Endothelial cell of umbilical vein (primary cell): Measurements from ENCODE around the gene SPAG17.

Experiments
- EZH2 ChIP-seq: IDR thresholded peaks from 2 replicates; pipeline ENCODE4 v1.6.1; 2012; ENCODE audit warnings: borderline replicate concordance, low read depth, mild to moderate bottlenecking, moderate library complexity, low read length, inconsistent platforms; ENCODE audit not compliant: severe bottlenecking
- FOS ChIP-seq: IDR thresholded peaks from 2 replicates; pipeline ENCODE4 v1.6.1; 2011; ENCODE audit warnings: mild to moderate bottlenecking, low read length, moderate library complexity, borderline replicate concordance; ENCODE audit not compliant: insufficient read depth
- GATA2 ChIP-seq: IDR thresholded peaks from 2 replicates; pipeline ENCODE4 v1.7.0; 2011; ENCODE audit warnings: low read depth, mild to moderate bottlenecking, moderate library complexity, mixed read lengths, low read length; ENCODE audit not compliant: insufficient read length, insufficient read depth
- JUN ChIP-seq: IDR thresholded peaks from 2 replicates; pipeline ENCODE4 v1.6.1; 2011; ENCODE audit warnings: borderline replicate concordance, low read depth; ENCODE audit not compliant: insufficient read length, insufficient read depth
- MAX ChIP-seq: IDR thresholded peaks from 2 replicates; pipeline ENCODE4 v1.6.1; 2011; ENCODE audit not compliant: insufficient read depth, insufficient read length
- MYC ChIP-seq: IDR thresholded peaks from one replicate; pipeline ENCODE4 v1.6.1; 2011; ENCODE audit warnings: mild to moderate bottlenecking, low read depth, low read length
- POLR2A ChIP-seq: IDR thresholded peaks from 2 replicates; pipeline ENCODE4 v1.6.1; 2012; ENCODE audit warnings: low read depth, mild to moderate bottlenecking, control low read depth, low read length
- POLR2AphosphoS5 ChIP-seq: IDR thresholded peaks from 2 replicates; pipeline ENCODE4 v1.6.1; 2012; ENCODE audit warnings: low read depth, mild to moderate bottlenecking, control low read depth, low read length, moderate library complexity; ENCODE audit not compliant: insufficient read depth
- TF ChIP-seq, protein P1 (sequence below), 2 donors: IDR thresholded peaks; 1 replicate in 1 of 2; 2 replicates in 1 of 2; pipeline ENCODE4 v1.5.1; 2011; ENCODE audit warnings: low read length in 2 of 2, mild to moderate bottlenecking in 2 of 2, moderate library complexity in 2 of 2, control low read depth in 1 of 2, inconsistent platforms in 1 of 2, low read depth in 1 of 2; ENCODE audit not compliant: insufficient read depth in 1 of 2; ENCODE audit errors: extremely low read depth in 1 of 2

- TF ChIP-seq, protein P1, sequence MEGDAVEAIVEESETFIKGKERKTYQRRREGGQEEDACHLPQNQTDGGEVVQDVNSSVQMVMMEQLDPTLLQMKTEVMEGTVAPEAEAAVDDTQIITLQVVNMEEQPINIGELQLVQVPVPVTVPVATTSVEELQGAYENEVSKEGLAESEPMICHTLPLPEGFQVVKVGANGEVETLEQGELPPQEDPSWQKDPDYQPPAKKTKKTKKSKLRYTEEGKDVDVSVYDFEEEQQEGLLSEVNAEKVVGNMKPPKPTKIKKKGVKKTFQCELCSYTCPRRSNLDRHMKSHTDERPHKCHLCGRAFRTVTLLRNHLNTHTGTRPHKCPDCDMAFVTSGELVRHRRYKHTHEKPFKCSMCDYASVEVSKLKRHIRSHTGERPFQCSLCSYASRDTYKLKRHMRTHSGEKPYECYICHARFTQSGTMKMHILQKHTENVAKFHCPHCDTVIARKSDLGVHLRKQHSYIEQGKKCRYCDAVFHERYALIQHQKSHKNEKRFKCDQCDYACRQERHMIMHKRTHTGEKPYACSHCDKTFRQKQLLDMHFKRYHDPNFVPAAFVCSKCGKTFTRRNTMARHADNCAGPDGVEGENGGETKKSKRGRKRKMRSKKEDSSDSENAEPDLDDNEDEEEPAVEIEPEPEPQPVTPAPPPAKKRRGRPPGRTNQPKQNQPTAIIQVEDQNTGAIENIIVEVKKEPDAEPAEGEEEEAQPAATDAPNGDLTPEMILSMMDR (IDR thresholded peaks at IDR 0.05; ENCODE audit: extremely low read depth in 1 of 2, insufficient read depth in 1 of 2, low read depth in 1 of 2, low read length in 2 of 2) = no peak
- TF ChIP-seq POLR2AphosphoS5 (no peak), POLR2A (no peak), MYC (no peak), EZH2 (no peak), JUN (no peak), GATA2 (no peak), FOS (no peak), MAX (no peak)
Observed at GRCh38 chr1:118116401-118116800, 68.6 kb downstream of the SPAG17 start.
